Neural progenitor cell (in vitro differentiated cells): ENCODE data around the gene LY6G6D. TPM values are rescaled to one million over a fixed set of nuclear protein-coding genes. Genes with fewer than 3 reads are reported as not detected.

Experiments
- DNase-seq: peaks from one replicate; pipeline ENCODE4 v3.0.0-alpha.2; 2016; ENCODE audit warnings: low spot score
- H2AFZ ChIP-seq: fragments of 200-600 bp; sonication (generic); replicated peaks from 2 replicates; pipeline ENCODE4 v1.6.1; 2016; ENCODE audit warnings: antibody characterized with exemption
- H3F3A ChIP-seq: fragments of 200-600 bp; sonication (generic); 2 replicates; pipeline ENCODE4 v1.6.1; 2016; ENCODE audit warnings: antibody characterized with exemption, low read depth
- H3K27ac ChIP-seq: fragments of 200-600 bp; sonication (generic); 2 replicates; pipeline ENCODE4 v1.5.1; 2016; ENCODE audit warnings: mild to moderate bottlenecking
- H3K27me3 ChIP-seq: fragments of 200-600 bp; sonication (generic); 2 replicates; pipeline ENCODE4 v1.6.1; 2016; ENCODE audit warnings: mild to moderate bottlenecking, moderate library complexity
- H3K36me3 ChIP-seq: fragments of 200-600 bp; sonication (generic); 2 replicates; pipeline ENCODE4 v1.5.1; 2016
- H3K4me1 ChIP-seq: fragments of 200-600 bp; sonication (generic); 2 replicates; pipeline ENCODE4 v1.6.1; 2016; ENCODE audit warnings: mixed run types
- H3K4me2 ChIP-seq: fragments of 200-600 bp; sonication (generic); 2 replicates; pipeline ENCODE4 v1.6.1; 2016
- H3K4me3 ChIP-seq: fragments of 200-600 bp; sonication (generic); 2 replicates; pipeline ENCODE4 v1.5.1; 2016
- H3K79me2 ChIP-seq: fragments of 200-600 bp; sonication (generic); 2 replicates; pipeline ENCODE4 v1.6.1; 2016; ENCODE audit warnings: low read depth
- H3K9ac ChIP-seq: fragments of 200-600 bp; sonication (generic); 2 replicates; pipeline ENCODE4 v1.6.1; 2016
- H3K9me3 ChIP-seq: fragments of 200-600 bp; sonication (generic); 2 replicates; pipeline ENCODE4 v1.5.1; 2016; ENCODE audit warnings: low read depth
- H4K20me1 ChIP-seq: fragments of 200-600 bp; sonication (generic); 2 replicates; pipeline ENCODE4 v1.6.1; 2016; ENCODE audit warnings: low read depth
- H3K27ac Mint-ChIP-seq: 3 replicates; pipeline ENCODE4 v1.8.0; 2021; ENCODE audit warnings: mixed read lengths
- H3K27me3 Mint-ChIP-seq: 2 replicates; pipeline ENCODE4 v1.8.0; 2022; ENCODE audit warnings: low read depth, mild to moderate bottlenecking, inconsistent platforms, moderate library complexity, mixed read lengths; ENCODE audit not compliant: insufficient read depth
- H3K36me3 Mint-ChIP-seq: 3 replicates; pipeline ENCODE4 v1.8.0; 2021; ENCODE audit warnings: mixed read lengths
- H3K4me1 Mint-ChIP-seq: 3 replicates; pipeline ENCODE4 v1.8.0; 2021; ENCODE audit warnings: mixed read lengths
- H3K4me3 Mint-ChIP-seq: 3 replicates; pipeline ENCODE4 v1.8.0; 2021; ENCODE audit warnings: mild to moderate bottlenecking, moderate library complexity, mixed read lengths
- H3K9me3 Mint-ChIP-seq: 3 replicates; pipeline ENCODE4 v1.8.0; 2020; ENCODE audit warnings: mixed read lengths
- CTCF ChIP-seq: fragments of 200-600 bp; sonication (generic); IDR thresholded peaks from 2 replicates; pipeline ENCODE4 v1.5.1; 2017; ENCODE audit warnings: antibody characterized with exemption, mild to moderate bottlenecking
- EZH2 ChIP-seq: fragments of 200-600 bp; sonication (generic); IDR thresholded peaks from 2 replicates; pipeline ENCODE4 v1.6.1; 2017; ENCODE audit warnings: antibody characterized with exemption, mild to moderate bottlenecking, moderate library complexity
- EZH2phosphoT487 ChIP-seq: fragments of 200-600 bp; sonication (generic); IDR thresholded peaks from 2 replicates; pipeline ENCODE4 v1.6.1; 2017; ENCODE audit warnings: antibody characterized with exemption
- total RNA-seq: library from RNA; depleted of rRNA; stranded (reverse); fragments of >200 nt; gene quantifications from 2 replicates; pipeline ENCODE4 v1.2.3, GENCODE V29; 2015; ENCODE audit warnings: low replicate concordance

The LY6G6D gene
- total RNA-seq, 1 donor from 2014 or later: 0.90 TPM

- Histone ChIP-seq H3K27ac (no peak overlapping the region), H3K79me2 (no peaks in the 10 kb centered on the region), H3K4me2 (no peak overlapping the region), H3K36me3 (no peaks in the 10 kb centered on the region), H3K9ac (no peak overlapping the region), H4K20me1 (peaks cover 3% of the 10 kb centered on the region), H3K4me1 (no peaks in the 10 kb centered on the region), H3K4me3 (no peak overlapping the region), H3K9me3 (no peaks in the 10 kb centered on the region), H3K27me3 (no peaks in the 10 kb centered on the region), H2AFZ (no peak overlapping the region), H3F3A (no peaks in the 10 kb centered on the region)
- Mint-ChIP-seq H3K27ac (no peak overlapping the region), H3K4me3 (no peak overlapping the region), H3K9me3 (no peaks in the 10 kb centered on the region), H3K27me3 (no peaks in the 10 kb centered on the region), H3K4me1 (peaks cover 3% of the 10 kb centered on the region), H3K36me3 (peaks cover 34% of the 10 kb centered on the region)
- no peak for DNase-seq
- TF ChIP-seq CTCF: no peak
- TF ChIP-seq EZH2: no peak
- no peak for TF ChIP-seq EZH2phosphoT487
Measured at GRCh38 chr6:31691078-31691463, 24.1 kb upstream of the LY6G6D start.

GRCh38 chr6:31691564-31692108, 23.5 kb upstream of the LY6G6D start:
- Histone ChIP-seq H3K36me3 (no peaks in the 10 kb centered on the region), H3K4me3 (no peak overlapping the region), H3K9ac (no peak overlapping the region), H2AFZ (no peak overlapping the region), H3K79me2 (no peaks in the 10 kb centered on the region), H4K20me1 (peaks cover 3% of the 10 kb centered on the region), H3K9me3 (no peaks in the 10 kb centered on the region), H3K4me1 (no peaks in the 10 kb centered on the region), H3K27me3 (no peaks in the 10 kb centered on the region), H3K27ac (no peak overlapping the region), H3K4me2 (no peak overlapping the region), H3F3A (no peaks in the 10 kb centered on the region)
- no peaks in the 10 kb centered on the region for H3K27me3 Mint-ChIP-seq
- peaks cover 3% of the 10 kb centered on the region for H3K4me1 Mint-ChIP-seq
- no peak overlapping the region for H3K4me3 Mint-ChIP-seq
- TF ChIP-seq EZH2phosphoT487: no peak
- peaks cover 32% of the 10 kb centered on the region for H3K36me3 Mint-ChIP-seq
- no peaks in the 10 kb centered on the region for H3K9me3 Mint-ChIP-seq
- DNase-seq: no peak
- H3K27ac Mint-ChIP-seq: no peak overlapping the region

GRCh38 chr6:31692353-31692752, 22.8 kb upstream of the LY6G6D start:
- no peaks in the 10 kb centered on the region for H3K4me1 ChIP-seq
- TF ChIP-seq EZH2phosphoT487 (no peak), EZH2 (no peak), CTCF (no peak)
- H3K4me3 ChIP-seq: no peak overlapping the region
- no peaks in the 10 kb centered on the region for H3K79me2 ChIP-seq
- Mint-ChIP-seq H3K4me1 (peaks cover 3% of the 10 kb centered on the region), H3K9me3 (no peaks in the 10 kb centered on the region), H3K36me3 (peaks cover 33% of the 10 kb centered on the region), H3K27me3 (no peaks in the 10 kb centered on the region), H3K4me3 (no peak overlapping the region), H3K27ac (no peak overlapping the region)
- peaks cover 3% of the 10 kb centered on the region for H4K20me1 ChIP-seq
- H3K9me3 ChIP-seq: no peaks in the 10 kb centered on the region
- DNase-seq: no peak
- H3F3A ChIP-seq: no peaks in the 10 kb centered on the region
- no peak overlapping the region for H3K9ac ChIP-seq
- H3K27me3 ChIP-seq: no peaks in the 10 kb centered on the region
- no peak overlapping the region for H3K4me2 ChIP-seq
- no peak overlapping the region for H2AFZ ChIP-seq
- no peaks in the 10 kb centered on the region for H3K36me3 ChIP-seq
- no peak overlapping the region for H3K27ac ChIP-seq

GRCh38 chr6:31692886-31693285, 22.3 kb upstream of the LY6G6D start:
- Mint-ChIP-seq H3K9me3 (no peaks in the 10 kb centered on the region), H3K4me1 (peaks cover 2% of the 10 kb centered on the region), H3K4me3 (no peak overlapping the region), H3K36me3 (peaks cover 32% of the 10 kb centered on the region), H3K27ac (no peak overlapping the region), H3K27me3 (no peaks in the 10 kb centered on the region)
- Histone ChIP-seq H3K4me1 (no peaks in the 10 kb centered on the region), H3K9ac (no peak overlapping the region), H3F3A (no peaks in the 10 kb centered on the region), H3K4me3 (no peak overlapping the region), H3K36me3 (no peaks in the 10 kb centered on the region), H3K4me2 (no peak overlapping the region), H2AFZ (no peak overlapping the region), H3K27me3 (no peaks in the 10 kb centered on the region), H3K27ac (no peak overlapping the region), H4K20me1 (peaks cover 3% of the 10 kb centered on the region), H3K79me2 (no peaks in the 10 kb centered on the region), H3K9me3 (no peaks in the 10 kb centered on the region)
- TF ChIP-seq CTCF (no peak), EZH2phosphoT487 (no peak), EZH2 (no peak)
- DNase-seq: no peak
